Liver (tissue), 3 donors: ENCODE data around the gene SPEF1.

Experiments used
- HNF4G ChIP-seq: IDR thresholded peaks from 2 replicates; pipeline ENCODE4 v1.6.1; 2016; ENCODE audit warnings: antibody characterized with exemption
- NR2F2 ChIP-seq: IDR thresholded peaks from 2 replicates; pipeline ENCODE4 v1.6.1; 2016; ENCODE audit warnings: antibody characterized with exemption
- TAF1 ChIP-seq: conservative IDR thresholded peaks from 2 replicates; pipeline ENCODE4 v1.6.1; 2016; ENCODE audit warnings: antibody characterized with exemption, mild to moderate bottlenecking
- YY1 ChIP-seq: IDR thresholded peaks from 2 replicates; pipeline ENCODE4 v1.6.1; 2016; ENCODE audit warnings: antibody characterized with exemption, mild to moderate bottlenecking
- TF ChIP-seq, protein P1 (sequence below): fragments of 150-350 bp; IDR thresholded peaks from 2 replicates; pipeline ENCODE4 v1.5.1; 2017; ENCODE audit warnings: improper control_type of control experiment, low read depth, low read length; ENCODE audit not compliant: missing input control
- TF ChIP-seq, protein P2 (sequence below): IDR thresholded peaks from 2 replicates; pipeline ENCODE4 v1.6.1; 2016; ENCODE audit warnings: antibody characterized with exemption
- TF ChIP-seq, protein P3 (sequence below): IDR thresholded peaks from 2 replicates; pipeline ENCODE4 v1.6.1; 2016; ENCODE audit warnings: antibody characterized with exemption, mild to moderate bottlenecking
- donor health status: healthy.
- donor health status: healthy.

DNA sequence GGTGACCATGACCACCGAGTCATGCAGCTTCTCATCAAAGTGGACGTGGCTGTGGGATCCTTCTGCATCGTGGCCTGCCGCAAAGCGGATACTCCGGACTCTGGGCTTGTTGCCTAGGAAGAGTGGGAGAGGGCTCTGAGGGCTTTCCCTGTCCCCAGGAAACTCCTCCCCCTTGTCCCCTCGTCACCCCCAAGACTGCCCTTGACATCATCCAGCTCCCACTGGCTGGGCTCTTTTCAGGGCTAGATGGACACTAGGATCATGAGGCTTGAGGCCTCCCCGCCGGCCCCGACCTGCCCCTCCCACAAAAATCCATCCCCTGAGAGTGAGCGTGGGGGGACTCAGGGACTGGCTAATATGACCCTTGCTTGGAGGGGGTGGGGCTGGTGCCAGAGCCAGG, 22.7 kb downstream of the SPEF1 start:
- TF ChIP-seq YY1 (no peak), HNF4G (no peak), TAF1 (no peak), NR2F2 (no peak)
- TF ChIP-seq, protein P1, sequence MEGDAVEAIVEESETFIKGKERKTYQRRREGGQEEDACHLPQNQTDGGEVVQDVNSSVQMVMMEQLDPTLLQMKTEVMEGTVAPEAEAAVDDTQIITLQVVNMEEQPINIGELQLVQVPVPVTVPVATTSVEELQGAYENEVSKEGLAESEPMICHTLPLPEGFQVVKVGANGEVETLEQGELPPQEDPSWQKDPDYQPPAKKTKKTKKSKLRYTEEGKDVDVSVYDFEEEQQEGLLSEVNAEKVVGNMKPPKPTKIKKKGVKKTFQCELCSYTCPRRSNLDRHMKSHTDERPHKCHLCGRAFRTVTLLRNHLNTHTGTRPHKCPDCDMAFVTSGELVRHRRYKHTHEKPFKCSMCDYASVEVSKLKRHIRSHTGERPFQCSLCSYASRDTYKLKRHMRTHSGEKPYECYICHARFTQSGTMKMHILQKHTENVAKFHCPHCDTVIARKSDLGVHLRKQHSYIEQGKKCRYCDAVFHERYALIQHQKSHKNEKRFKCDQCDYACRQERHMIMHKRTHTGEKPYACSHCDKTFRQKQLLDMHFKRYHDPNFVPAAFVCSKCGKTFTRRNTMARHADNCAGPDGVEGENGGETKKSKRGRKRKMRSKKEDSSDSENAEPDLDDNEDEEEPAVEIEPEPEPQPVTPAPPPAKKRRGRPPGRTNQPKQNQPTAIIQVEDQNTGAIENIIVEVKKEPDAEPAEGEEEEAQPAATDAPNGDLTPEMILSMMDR, result no peak
- TF ChIP-seq, protein P2, sequence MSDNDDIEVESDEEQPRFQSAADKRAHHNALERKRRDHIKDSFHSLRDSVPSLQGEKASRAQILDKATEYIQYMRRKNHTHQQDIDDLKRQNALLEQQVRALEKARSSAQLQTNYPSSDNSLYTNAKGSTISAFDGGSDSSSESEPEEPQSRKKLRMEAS, result no peak
- TF ChIP-seq, protein P3, sequence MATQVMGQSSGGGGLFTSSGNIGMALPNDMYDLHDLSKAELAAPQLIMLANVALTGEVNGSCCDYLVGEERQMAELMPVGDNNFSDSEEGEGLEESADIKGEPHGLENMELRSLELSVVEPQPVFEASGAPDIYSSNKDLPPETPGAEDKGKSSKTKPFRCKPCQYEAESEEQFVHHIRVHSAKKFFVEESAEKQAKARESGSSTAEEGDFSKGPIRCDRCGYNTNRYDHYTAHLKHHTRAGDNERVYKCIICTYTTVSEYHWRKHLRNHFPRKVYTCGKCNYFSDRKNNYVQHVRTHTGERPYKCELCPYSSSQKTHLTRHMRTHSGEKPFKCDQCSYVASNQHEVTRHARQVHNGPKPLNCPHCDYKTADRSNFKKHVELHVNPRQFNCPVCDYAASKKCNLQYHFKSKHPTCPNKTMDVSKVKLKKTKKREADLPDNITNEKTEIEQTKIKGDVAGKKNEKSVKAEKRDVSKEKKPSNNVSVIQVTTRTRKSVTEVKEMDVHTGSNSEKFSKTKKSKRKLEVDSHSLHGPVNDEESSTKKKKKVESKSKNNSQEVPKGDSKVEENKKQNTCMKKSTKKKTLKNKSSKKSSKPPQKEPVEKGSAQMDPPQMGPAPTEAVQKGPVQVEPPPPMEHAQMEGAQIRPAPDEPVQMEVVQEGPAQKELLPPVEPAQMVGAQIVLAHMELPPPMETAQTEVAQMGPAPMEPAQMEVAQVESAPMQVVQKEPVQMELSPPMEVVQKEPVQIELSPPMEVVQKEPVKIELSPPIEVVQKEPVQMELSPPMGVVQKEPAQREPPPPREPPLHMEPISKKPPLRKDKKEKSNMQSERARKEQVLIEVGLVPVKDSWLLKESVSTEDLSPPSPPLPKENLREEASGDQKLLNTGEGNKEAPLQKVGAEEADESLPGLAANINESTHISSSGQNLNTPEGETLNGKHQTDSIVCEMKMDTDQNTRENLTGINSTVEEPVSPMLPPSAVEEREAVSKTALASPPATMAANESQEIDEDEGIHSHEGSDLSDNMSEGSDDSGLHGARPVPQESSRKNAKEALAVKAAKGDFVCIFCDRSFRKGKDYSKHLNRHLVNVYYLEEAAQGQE, result no peak
